NCI-H69 (cell line): ENCODE measurements around the gene LNX1.
A peak's percentile ranks its signal among the peaks of the same experiment; 100 is the strongest.

Experiments
- DNase-seq: peaks from one replicate; lab custom pipeline; 2025; lab: John Stamatoyannopoulos, UW

Gene LNX1

GRCh38 chr4:53534684-53535083 is 56.6 kb downstream of the LNX1 start:
- no peak for DNase-seq

DNA sequence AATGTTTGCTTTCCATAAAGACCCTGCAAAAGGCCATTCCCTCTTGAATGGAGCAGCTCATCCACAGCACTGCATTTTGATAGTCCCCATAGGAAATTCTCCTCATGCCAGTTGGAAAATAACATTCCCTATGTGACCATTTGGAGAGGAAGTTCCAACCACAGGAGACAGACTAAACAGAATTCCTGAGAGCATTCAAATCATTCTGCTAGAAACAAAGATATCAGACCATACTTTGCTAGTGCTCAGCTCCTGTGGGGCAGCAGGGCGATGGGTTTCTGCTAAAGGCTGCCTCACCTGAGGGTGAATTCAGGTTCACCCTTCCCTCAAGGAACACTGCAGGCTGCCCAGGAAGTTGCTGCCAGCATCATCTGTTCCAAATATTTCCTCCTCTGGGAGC is 58.8 kb downstream of the LNX1 start:
- no peak for DNase-seq

DNA sequence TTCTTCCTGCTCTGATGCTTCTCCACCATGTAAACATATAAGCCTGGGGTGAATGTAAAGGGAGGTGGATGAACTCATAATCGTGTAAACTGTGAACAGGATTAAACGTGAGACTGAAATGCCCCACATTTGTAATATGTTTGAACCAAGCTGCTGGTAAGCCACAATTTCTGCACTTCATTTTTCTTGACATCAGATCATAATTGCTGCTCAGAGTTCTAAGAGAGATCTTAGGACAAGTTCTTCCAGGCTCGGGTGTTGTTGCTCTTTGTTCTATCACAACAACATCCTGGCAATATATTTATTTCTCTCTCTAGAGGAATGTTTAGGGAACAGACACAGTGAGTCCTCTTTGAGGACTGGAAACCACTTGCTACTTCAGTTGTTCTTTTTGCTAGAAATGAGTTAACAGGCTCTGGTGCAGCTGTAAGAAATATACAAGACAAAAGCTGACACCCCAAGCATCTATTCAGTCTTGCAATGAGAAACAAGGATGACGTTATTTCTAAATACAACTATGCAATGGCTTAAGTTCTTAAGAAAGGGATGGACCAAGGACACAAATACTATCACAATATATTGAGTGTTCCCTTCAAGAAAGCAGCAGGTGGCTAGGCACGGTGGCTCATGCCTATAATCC is 59.6 kb downstream of the LNX1 start:
- no peak for DNase-seq

DNA sequence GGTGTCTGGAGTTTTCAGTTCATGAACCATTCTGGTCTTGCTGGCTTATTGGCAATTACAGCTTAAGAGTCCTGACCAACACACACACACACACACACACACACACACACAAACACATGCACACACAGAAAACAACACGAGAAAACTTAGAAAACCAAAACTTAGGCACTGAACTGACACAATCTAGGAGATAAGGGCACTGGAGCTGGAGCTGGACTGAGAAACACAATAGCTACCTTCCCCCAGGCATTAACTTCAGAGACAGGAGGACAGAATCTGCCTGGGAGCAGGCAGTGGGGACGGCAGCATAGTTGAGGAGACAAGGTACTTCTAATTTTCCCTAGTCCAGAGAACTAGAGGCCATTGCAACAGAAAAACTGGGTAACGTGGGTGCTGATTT is 62.3 kb downstream of the LNX1 start:
- no peak for DNase-seq

GRCh38 chr4:53527930-53528329 is 63.4 kb downstream of the LNX1 start:
- DNase-seq, result no peak

- peak; percentile 72 for DNase-seq
These were observed 64.0 kb downstream of the LNX1 start for GRCh38 chr4:53527326-53527725.

DNA sequence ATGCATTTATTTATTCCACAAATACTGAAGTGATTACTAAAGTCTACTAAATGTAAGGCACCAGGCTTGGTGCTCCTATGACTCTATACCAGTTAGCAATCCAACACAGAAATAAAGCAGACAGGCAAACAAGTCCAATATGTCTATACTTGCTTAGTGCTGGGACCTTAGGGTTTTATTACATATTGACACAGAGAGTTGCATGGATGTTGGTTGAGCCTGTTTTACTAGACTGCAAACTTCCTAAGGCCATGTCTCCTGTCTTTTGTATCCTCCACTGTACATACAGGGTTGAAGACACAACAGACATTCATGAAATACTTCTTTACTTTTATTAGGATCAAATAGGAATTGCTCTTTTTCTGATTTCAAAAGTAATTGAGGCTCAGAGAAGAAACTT is 69.0 kb downstream of the LNX1 start:
- DNase-seq, result no peak

GRCh38 chr4:53520116-53520515 is 71.2 kb downstream of the LNX1 start:
- DNase-seq, result no peak

DNA sequence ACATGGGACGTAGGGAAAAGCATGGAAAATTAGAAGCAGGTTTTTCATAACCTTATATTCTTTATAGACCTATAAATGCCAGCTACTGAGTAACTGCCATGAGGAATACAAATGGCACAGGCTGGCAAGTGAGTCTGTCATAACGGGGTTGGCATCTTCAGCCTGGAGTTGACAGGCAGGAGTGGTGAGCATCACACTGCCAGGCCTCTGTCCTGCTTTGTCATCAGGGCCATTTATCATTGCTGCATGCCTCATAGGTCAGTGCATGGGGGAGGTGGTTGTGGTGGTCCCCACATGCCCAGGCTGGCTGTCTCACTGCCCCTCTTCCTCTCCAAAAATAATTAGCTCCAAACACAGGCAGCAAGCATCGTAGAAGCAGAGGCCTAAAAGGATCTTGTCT is 72.5 kb downstream of the LNX1 start:
- DNase-seq, result no peak

GRCh38 chr4:53515076-53515475 is 76.2 kb downstream of the LNX1 start:
- DNase-seq, result no peak

DNA sequence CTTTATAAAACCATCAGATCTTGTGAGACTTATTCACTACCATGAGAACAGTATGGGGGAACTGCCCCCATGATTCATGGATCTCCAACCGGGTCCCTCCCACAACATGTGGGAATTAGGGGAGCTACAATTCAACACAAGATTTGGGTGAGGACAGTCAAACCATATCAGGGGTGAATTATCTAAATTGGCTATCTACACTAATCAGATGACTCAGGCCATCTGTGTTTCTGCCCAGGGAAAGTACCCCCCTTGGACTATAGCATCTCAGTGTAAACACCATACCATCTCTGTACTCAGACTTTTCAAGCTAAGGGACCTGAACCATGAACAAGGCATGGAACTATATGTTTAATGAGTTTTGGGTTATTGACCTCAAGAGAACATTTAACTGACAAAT is 76.8 kb downstream of the LNX1 start:
- peak; percentile 66 for DNase-seq

- no peak for DNase-seq
These were observed 78.7 kb downstream of the LNX1 start for GRCh38 chr4:53512608-53513007.

- peak; percentile 94 for DNase-seq
These were observed 80.3 kb downstream of the LNX1 start for GRCh38 chr4:53511014-53511413.

DNA sequence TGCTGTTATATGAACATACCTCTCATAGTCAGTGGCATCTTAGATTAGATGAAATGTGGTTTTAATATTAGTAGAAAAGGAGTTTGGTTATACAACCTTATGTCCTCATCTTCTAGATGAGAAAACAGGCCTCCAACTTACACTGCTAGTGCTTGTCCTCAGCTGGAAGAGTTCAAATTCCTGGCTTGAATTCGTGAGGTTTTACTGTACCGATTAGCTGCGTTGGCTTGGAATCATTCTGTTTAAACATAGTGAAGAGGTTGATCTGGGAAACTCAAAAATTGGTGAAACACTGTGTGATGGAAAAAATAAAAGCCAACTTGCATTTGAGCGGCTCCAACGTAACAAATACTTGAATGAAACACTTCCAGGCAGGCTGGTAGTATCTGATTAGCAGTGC is 81.0 kb downstream of the LNX1 start:
- no peak for DNase-seq

DNA sequence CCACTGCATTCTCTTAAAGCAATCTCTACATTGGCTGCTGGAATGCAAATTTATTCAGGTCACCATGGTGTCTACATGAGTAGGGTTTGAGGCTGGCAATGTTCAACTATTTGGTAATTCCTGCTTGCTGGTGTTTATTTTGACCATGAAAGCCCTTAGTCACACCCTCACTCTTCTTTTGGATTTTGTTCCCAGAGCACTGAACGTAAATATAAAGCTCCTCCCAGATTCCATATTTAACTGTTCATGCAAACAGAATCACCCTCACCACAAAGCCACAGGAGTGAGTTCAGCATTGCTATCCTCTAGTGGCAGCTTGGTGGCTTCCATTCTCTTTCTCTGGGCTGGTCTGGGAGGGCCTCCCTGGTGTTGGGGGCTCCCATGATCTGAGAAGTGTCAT is 82.8 kb downstream of the LNX1 start:
- DNase-seq, result no peak

DNA sequence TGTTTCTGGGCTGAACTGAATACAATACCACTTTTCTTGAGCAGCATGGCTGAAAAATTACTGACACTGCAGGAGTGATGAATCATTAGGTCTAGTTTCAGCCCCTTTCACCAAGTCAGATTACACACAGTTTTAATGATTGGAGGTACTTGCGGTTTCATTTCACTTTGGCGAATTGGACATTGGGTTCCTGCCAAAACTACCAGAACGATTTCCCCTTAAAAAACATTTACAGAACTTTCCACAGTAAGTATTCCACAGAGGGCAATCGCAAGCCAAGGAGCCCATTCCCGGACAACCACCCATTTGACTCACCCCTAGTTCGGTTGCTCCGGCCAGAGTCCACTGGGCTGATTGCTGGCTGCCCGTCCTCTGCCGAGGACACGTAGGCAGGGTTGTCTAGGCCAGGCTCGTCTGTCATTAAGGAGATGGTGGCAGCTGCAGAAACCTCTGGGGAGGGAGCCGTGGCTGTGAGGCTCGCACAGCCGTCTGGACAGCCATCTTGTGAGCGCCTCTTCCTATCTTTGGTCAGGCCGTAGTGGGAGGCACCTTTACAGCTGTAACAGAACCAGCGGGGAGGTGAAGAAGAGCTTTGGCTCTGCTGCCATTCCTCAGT is 83.5 kb downstream of the LNX1 start:
- DNase-seq, result peak; percentile 1

DNA sequence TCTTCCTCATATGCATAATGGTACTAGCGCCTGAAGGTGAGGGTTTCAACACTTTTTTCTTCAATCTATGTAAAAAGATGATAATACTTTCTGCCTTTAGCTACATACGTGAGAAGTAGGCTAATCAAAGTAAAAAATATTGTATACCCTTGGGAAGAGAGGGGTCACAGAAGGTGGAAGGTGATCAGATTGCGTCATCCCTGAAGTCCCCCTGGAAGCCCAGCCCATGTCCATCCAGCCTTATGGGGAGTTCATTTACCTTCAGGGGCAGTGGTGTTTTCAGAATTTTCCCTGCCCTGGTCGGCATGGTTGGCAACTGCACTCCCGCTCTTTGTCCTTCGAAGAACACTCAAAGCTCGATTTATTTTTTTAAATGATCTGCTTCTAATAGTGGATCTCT is 84.2 kb downstream of the LNX1 start:
- DNase-seq, result no peak

GRCh38 chr4:53505947-53506346 is 85.3 kb downstream of the LNX1 start:
- peak; percentile 1 for DNase-seq

DNA sequence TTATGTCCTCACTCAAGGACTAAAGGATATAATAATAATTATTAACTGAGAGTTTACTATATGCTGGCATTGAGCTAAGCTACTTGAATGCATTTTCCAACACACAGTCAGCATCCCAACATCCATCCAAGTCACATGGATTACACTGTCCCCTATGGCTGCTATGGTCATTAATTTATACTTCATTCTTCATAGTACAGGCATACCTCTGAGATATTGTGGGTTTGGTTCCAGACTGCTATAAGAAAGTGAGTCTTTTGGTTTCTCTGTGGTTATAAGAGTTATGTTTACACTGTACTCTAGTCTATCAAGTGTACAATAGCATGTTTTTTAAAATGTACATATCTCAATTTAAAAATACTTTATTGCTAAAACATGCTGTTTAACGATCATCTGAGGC is 89.2 kb downstream of the LNX1 start:
- DNase-seq, result no peak

GRCh38 chr4:53501561-53501960 is 89.7 kb downstream of the LNX1 start:
- no peak for DNase-seq

GRCh38 chr4:53500546-53500945 is 90.7 kb downstream of the LNX1 start:
- DNase-seq, result no peak

DNA sequence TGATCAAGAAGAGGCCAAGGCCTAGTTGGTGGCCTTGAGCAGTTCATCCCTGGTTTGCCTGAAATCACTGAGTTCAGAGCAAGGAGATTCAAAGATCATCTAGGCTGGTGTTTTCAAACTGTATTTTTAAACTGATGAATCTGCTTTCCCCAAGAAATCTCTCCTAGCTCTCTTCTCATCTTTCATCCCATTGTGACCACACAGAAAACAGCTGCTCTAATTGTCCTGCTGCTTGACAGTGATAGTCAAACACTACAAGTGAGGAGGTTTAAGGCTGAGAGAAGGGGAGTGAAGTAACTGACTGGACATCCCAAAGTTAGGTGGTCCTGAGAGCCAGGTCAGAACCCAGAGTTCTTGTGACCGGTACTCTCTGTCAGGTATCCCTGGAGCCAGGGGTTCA is 91.5 kb downstream of the LNX1 start:
- no peak for DNase-seq

DNA sequence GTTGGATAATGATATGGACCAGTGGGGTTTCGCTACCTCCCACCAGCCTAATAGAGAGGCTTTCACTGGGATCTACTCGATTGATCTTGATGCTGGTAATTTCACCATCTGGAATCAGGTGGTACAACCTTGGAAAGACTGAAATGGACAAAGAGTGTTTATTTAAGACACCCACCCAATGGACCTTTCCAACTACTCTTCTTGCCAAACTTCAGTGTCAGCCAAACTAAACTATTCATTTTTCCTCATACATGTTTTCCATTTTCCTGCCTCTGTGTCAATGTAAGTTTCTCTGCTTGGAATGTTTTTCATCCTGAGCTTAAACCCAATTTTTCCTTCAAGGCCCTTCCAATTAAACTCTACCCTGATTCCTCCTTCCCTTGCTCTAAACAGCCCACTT is 92.6 kb downstream of the LNX1 start:
- DNase-seq, result no peak
